Fibroblast of lung (primary cell): ENCODE measurements around the gene PVR.

Experiments
- CTCF ChIP-seq, 2 donors: IDR thresholded peaks in 1 of 2; conservative IDR thresholded peaks in 1 of 2; 1 replicate in 1 of 2; 2 replicates in 1 of 2; pipeline ENCODE4 v1.5.1; 2011 to 2012; ENCODE audit warnings: low read length in 2 of 2, control low read depth in 1 of 2, inconsistent platforms in 1 of 2, low read depth in 1 of 2, mild to moderate bottlenecking in 1 of 2
- EZH2 ChIP-seq: IDR thresholded peaks from 2 replicates; pipeline ENCODE4 v1.5.1; 2012; ENCODE audit warnings: low read length, control low read depth, mild to moderate bottlenecking; ENCODE audit errors: missing control alignments

GRCh38 chr19:44635581-44636438 is 7.9 kb upstream of the PVR start:
- TF ChIP-seq CTCF (conservative IDR thresholded peaks at IDR 0.05 in 1 of 2, IDR thresholded peaks at IDR 0.05 in 1 of 2; ENCODE audit: low read depth in 1 of 2, low read length in 2 of 2) (no peak), EZH2 (no peak)
